Loucy (cell line): ENCODE measurements around the gene NKX1-1.

Experiments used
- CTCF ChIP-seq: fragments of 200-600 bp; sonication (generic); conservative IDR thresholded peaks from 2 replicates; pipeline ENCODE4 v1.5.1; 2014; ENCODE audit warnings: mild to moderate bottlenecking, antibody characterized with exemption, low read length
- EZH2phosphoT487 ChIP-seq: fragments of 200-600 bp; IDR thresholded peaks from 2 replicates; pipeline ENCODE4 v1.6.1; 2018; ENCODE audit warnings: antibody characterized with exemption, mild to moderate bottlenecking, moderate library complexity, borderline replicate concordance

- TF ChIP-seq CTCF: no peak
- no peak for TF ChIP-seq EZH2phosphoT487
Measured at GRCh38 chr4:1368421-1369090, 37.7 kb downstream of the NKX1-1 start.
